HEK293T (cell line): Measurements from ENCODE around the gene IL1RAPL1.

ENCODE experiments used
- ELF4 ChIP-seq: fragments of 450-650 bp; IDR thresholded peaks from 2 replicates; pipeline ENCODE4 v1.6.1; 2017; ENCODE audit warnings: antibody characterized with exemption
- FOXK2 ChIP-seq: fragments of 450-650 bp; IDR thresholded peaks from 2 replicates; pipeline ENCODE4 v1.6.1; 2016; ENCODE audit warnings: mild to moderate bottlenecking
- FOXM1 ChIP-seq: fragments of 450-650 bp; IDR thresholded peaks from 2 replicates; pipeline ENCODE4 v1.6.1; 2017; ENCODE audit warnings: mild to moderate bottlenecking, borderline replicate concordance
- HDGF ChIP-seq: fragments of 450-650 bp; IDR thresholded peaks from 2 replicates; pipeline ENCODE4 v1.6.1; 2017; ENCODE audit warnings: antibody characterized with exemption, borderline replicate concordance

DNA sequence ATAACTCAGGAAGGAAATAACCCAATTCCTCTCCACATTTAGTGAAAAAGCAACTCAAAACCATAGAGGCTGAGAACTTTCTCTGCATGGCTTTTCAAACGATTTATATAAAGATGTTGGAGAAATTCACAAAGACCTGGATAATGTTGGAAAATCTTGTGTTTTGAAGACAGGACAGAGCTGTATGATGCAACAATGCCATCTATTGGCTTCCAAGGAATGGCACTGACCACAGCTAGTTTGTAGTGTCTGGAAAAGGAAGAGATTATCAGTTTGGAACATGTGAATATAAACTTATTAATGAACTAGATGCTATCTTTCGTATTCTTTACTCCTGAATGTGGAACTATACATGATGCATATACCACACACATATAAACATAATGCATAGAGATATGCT lies 503.6 kb downstream of the IL1RAPL1 start:
- TF ChIP-seq FOXK2 = no peak
- no peak for TF ChIP-seq HDGF
- no peak for TF ChIP-seq FOXM1
- TF ChIP-seq ELF4 = no peak
